Ishikawa (cell line): ENCODE data around the gene CYP4F11.

Experiments used
- CEBPB ChIP-seq: IDR thresholded peaks from 2 replicates; pipeline ENCODE4 v1.6.1; 2012
- CREB1 ChIP-seq: IDR thresholded peaks from 2 replicates; pipeline ENCODE4 v1.6.1; 2012; ENCODE audit warnings: low read depth
- EGR1 ChIP-seq: IDR thresholded peaks from 2 replicates; pipeline ENCODE4 v1.6.1; 2012
- EP300 ChIP-seq: IDR thresholded peaks from 2 replicates; pipeline ENCODE4 v1.6.1; 2012; ENCODE audit warnings: borderline replicate concordance
- FOXM1 ChIP-seq: IDR thresholded peaks from 2 replicates; pipeline ENCODE4 v1.6.1; 2012; ENCODE audit warnings: low read depth, borderline replicate concordance
- MAX ChIP-seq: IDR thresholded peaks from 2 replicates; pipeline ENCODE4 v1.6.1; 2012
- NFIC ChIP-seq: IDR thresholded peaks from 2 replicates; pipeline ENCODE4 v1.6.1; 2012
- RAD21 ChIP-seq: IDR thresholded peaks from 2 replicates; pipeline ENCODE4 v1.6.1; 2012; ENCODE audit warnings: low read depth
- REST ChIP-seq: IDR thresholded peaks from 2 replicates; pipeline ENCODE4 v1.6.1; 2012; ENCODE audit warnings: low read depth, mild to moderate bottlenecking
- TAF1 ChIP-seq: IDR thresholded peaks from 2 replicates; pipeline ENCODE4 v1.6.1; 2012; ENCODE audit warnings: low read depth, mild to moderate bottlenecking
- TCF12 ChIP-seq: IDR thresholded peaks from 2 replicates; pipeline ENCODE4 v1.6.1; 2012; ENCODE audit warnings: low read depth
- TEAD4 ChIP-seq: IDR thresholded peaks from 2 replicates; pipeline ENCODE4 v1.6.1; 2012
- YY1 ChIP-seq: IDR thresholded peaks from 2 replicates; pipeline ENCODE4 v1.6.1; 2012; ENCODE audit warnings: low read depth
- ZBTB7A ChIP-seq: IDR thresholded peaks from 2 replicates; pipeline ENCODE4 v1.6.1; 2012; ENCODE audit warnings: low read depth
- TF ChIP-seq, protein P1 (sequence below): IDR thresholded peaks from 2 replicates; pipeline ENCODE4 v1.6.1; 2012

The CYP4F11 gene

DNA sequence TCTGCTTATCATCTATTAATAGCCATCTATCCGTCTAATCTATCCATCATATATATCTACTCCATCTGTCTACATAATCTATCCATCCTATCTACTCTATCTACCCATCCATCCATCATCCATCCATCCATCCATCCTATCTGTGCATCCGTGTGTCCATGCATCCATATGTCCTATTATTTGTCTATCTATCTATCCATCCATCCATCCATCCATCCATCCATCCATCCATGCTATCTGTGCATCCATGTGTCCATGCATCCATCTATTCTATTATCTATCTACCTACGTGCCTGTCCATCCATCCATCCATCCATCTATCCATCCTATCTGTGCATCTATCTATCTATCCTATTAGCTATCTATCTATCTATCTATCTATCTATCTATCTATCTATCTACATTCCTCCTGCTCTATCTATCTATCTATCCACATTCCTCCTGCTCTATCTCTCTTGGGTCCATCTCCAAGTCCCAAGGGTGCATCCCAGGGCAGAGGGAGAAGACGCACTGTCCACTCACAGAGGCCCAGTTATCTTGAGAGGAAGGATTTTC lies 38.4 kb downstream of the CYP4F11 start:
- TF ChIP-seq, protein P1, sequence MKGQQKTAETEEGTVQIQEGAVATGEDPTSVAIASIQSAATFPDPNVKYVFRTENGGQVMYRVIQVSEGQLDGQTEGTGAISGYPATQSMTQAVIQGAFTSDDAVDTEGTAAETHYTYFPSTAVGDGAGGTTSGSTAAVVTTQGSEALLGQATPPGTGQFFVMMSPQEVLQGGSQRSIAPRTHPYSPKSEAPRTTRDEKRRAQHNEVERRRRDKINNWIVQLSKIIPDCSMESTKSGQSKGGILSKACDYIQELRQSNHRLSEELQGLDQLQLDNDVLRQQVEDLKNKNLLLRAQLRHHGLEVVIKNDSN: no peak
- TF ChIP-seq TAF1 (no peak), EGR1 (no peak), TCF12 (no peak), NFIC (no peak), EP300 (no peak), FOXM1 (no peak), MAX (no peak), RAD21 (no peak)

GRCh38 chr19:15894359-15894758 lies 40.0 kb downstream of the CYP4F11 start:
- TF ChIP-seq ZBTB7A (no peak), EP300 (no peak), REST (no peak), TEAD4 (no peak), RAD21 (no peak), CEBPB (no peak)

- TF ChIP-seq TCF12 (no peak), RAD21 (no peak), EGR1 (no peak), TAF1 (no peak), YY1 (no peak), EP300 (no peak), ZBTB7A (no peak), TEAD4 (no peak), CEBPB (no peak), FOXM1 (no peak), NFIC (no peak), CREB1 (no peak), REST (no peak), MAX (no peak)
- TF ChIP-seq, protein P1: no peak
Measured at GRCh38 chr19:15893477-15893876, 40.9 kb downstream of the CYP4F11 start.

- TF ChIP-seq CEBPB (no peak), EGR1 (no peak), RAD21 (no peak), FOXM1 (no peak), EP300 (no peak), TCF12 (no peak), TAF1 (no peak), TEAD4 (no peak), REST (no peak), ZBTB7A (no peak), CREB1 (no peak)
- TF ChIP-seq, protein P1: no peak
Measured at GRCh38 chr19:15892012-15892411, 42.3 kb downstream of the CYP4F11 start.
